Measurements from ENCODE around the gene MLPH. TPM values are rescaled to one million over a fixed set of nuclear protein-coding genes. Genes with fewer than 3 reads are reported as not detected.
"Not testable (repeated sequence)": the region's sequence is repeated elsewhere in the genome, so short reads cannot be mapped to it uniquely, and the experiment has no call there.

The MLPH gene
- total RNA-seq, 1 experiment from 2014 or later: 27.1 TPM

DNA sequence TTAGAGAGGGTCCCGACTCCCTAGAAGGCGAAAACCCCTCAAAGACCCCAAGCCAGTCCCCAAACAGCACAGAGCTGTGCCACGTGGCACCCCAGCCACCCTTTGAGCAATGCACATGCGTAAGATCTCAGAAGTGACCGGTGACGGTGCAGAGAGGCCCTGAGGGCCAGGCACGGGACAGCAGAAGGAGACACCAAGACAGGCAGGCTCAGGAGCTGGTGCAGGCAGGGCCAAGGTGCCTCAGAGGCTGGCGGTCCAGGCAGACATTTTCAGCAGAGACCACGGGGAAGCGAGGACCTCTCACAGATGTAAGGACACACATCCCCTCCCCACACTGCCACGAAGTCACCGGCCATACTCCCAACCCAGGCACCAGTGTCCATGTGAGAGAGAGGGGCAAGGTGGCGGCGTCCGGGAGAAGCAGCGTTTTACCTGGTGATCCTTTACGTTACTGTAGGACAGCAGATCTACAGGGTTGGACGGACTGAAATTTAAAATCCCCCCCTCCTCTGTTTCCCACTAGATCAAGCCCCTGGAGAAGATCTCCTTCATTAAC is 105.5 kb downstream of the MLPH start:
- H3K36me3 Mint-ChIP-seq (ENCODE audit: insufficient read depth, unreplicated experiment): no peaks in the 10 kb centered on the region
- H3K9me3 Mint-ChIP-seq (ENCODE audit: unreplicated experiment): no peaks in the 10 kb centered on the region
- BruUV-seq (replicated peaks): no TSS peak
- intact Hi-C loops (cut with micrococcal nuclease): loop anchor here (5.0 kb wide), 1 partner anchor 65 kb away; no protein-coding TSS in a partner anchor
- TF ChIP-seq, protein P1, sequence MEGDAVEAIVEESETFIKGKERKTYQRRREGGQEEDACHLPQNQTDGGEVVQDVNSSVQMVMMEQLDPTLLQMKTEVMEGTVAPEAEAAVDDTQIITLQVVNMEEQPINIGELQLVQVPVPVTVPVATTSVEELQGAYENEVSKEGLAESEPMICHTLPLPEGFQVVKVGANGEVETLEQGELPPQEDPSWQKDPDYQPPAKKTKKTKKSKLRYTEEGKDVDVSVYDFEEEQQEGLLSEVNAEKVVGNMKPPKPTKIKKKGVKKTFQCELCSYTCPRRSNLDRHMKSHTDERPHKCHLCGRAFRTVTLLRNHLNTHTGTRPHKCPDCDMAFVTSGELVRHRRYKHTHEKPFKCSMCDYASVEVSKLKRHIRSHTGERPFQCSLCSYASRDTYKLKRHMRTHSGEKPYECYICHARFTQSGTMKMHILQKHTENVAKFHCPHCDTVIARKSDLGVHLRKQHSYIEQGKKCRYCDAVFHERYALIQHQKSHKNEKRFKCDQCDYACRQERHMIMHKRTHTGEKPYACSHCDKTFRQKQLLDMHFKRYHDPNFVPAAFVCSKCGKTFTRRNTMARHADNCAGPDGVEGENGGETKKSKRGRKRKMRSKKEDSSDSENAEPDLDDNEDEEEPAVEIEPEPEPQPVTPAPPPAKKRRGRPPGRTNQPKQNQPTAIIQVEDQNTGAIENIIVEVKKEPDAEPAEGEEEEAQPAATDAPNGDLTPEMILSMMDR (IDR thresholded peaks at IDR 0.05; ENCODE audit: unreplicated experiment): no peak
- no peak overlapping the region for H3K4me3 Mint-ChIP-seq (ENCODE audit: unreplicated experiment)
- H3K27ac Mint-ChIP-seq (ENCODE audit: low read depth, unreplicated experiment): no peak overlapping the region
- CTCF ChIA-PET: interaction anchor here (0.7 to 4.4 kb wide), 4 partner anchors 20 to 251 kb away, joined by 3 to 18 read pairs (median 3); no protein-coding TSS in a partner anchor
- no peaks in the 10 kb centered on the region for H3K27me3 Mint-ChIP-seq (ENCODE audit: insufficient read depth, unreplicated experiment)
- POLR2A ChIA-PET: interaction anchor here (0.6 to 0.9 kb wide), 3 partner anchors 70 to 506 kb away, joined by 3 to 4 read pairs (median 3); no protein-coding TSS in a partner anchor
- H3K4me1 Mint-ChIP-seq (ENCODE audit: insufficient read depth, unreplicated experiment): peaks cover 13% of the 10 kb centered on the region
- no peak for DNase-seq (ENCODE audit: unreplicated experiment)

DNA sequence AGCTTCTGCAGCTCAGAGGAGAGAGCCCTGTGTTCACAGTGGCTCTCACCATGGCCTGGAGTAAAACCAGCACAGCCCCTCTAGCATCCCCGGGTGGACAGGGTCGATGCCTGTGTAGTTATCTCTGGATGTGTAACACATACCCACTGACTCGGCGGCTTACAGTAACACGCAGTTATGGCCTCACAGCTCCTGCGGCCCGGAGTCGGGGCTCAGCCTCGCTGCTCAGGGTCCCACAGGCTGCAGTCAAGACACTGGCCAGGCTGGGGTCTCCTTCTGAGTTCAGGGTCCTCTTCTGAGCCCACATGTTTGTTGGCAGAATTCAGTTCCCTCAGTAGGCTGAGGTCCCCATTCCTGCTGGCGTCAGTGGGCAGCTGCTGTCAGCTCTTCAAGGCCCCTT is 106.0 kb downstream of the MLPH start:
- no peak for DNase-seq (ENCODE audit: unreplicated experiment)
- no peaks in the 10 kb centered on the region for H3K36me3 Mint-ChIP-seq (ENCODE audit: insufficient read depth, unreplicated experiment)
- H3K27me3 Mint-ChIP-seq (ENCODE audit: insufficient read depth, unreplicated experiment): no peaks in the 10 kb centered on the region
- TF ChIP-seq, protein P1 (IDR thresholded peaks at IDR 0.05; ENCODE audit: unreplicated experiment): no peak
- ChIA-PET CTCF (interaction anchor here (0.8 to 4.4 kb wide), 4 partner anchors 20 to 152 kb away, joined by 3 to 18 read pairs (median 3); no protein-coding TSS in a partner anchor), POLR2A (interaction anchor here (0.9 kb wide), 1 partner anchor 100 kb away, joined by 3 read pairs; no protein-coding TSS in a partner anchor)
- no peak overlapping the region for H3K27ac Mint-ChIP-seq (ENCODE audit: low read depth, unreplicated experiment)
- no peaks in the 10 kb centered on the region for H3K9me3 Mint-ChIP-seq (ENCODE audit: unreplicated experiment)
- peaks cover 13% of the 10 kb centered on the region for H3K4me1 Mint-ChIP-seq (ENCODE audit: insufficient read depth, unreplicated experiment)
- BruUV-seq (replicated peaks): no TSS peak
- H3K4me3 Mint-ChIP-seq (ENCODE audit: unreplicated experiment): no peak overlapping the region
- intact Hi-C loops (cut with micrococcal nuclease): loop anchor here (5.0 kb wide), 1 partner anchor 64 kb away; no protein-coding TSS in a partner anchor

DNA sequence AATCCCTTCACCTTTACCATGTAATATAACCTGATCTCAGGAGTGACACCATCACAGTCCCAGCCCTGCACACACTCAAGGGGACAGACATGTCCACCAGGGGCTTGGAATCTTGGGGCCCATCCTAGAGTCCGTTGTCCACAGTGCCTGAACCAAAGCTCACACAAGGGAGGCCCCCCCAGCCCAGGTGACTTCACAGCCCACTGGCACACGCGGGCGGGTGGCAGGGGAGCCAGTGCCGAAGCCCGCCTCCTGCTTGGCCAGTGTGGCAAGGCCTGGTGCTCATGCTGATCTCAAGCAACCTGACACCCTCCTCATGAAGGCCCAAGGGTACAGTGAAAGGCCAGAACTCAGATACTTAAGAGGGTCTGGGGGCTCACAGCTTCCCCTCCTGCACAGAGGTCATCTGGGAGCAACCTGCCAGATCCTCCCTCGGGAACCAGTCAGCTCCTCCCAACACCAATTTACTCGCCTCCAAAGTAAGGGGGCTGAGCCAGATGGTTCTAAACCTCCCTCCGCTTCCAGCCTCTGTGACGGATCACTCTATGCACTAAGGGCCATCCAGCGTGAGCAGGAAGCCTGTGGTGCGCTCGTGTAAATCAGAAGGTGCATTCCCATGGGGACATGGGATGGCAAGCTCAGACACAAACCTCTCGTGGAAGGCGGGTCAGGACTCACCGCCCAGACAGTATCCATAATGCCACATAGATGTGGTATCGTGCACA is 106.7 kb downstream of the MLPH start:
- Mint-ChIP-seq H3K27ac (ENCODE audit: low read depth, unreplicated experiment) (no peak overlapping the region), H3K27me3 (ENCODE audit: insufficient read depth, unreplicated experiment) (no peaks in the 10 kb centered on the region), H3K36me3 (ENCODE audit: insufficient read depth, unreplicated experiment) (no peaks in the 10 kb centered on the region), H3K9me3 (ENCODE audit: unreplicated experiment) (no peaks in the 10 kb centered on the region), H3K4me3 (ENCODE audit: unreplicated experiment) (no peak overlapping the region), H3K4me1 (ENCODE audit: insufficient read depth, unreplicated experiment) (peaks cover 13% of the 10 kb centered on the region)
- no peak for DNase-seq (ENCODE audit: unreplicated experiment)
- TF ChIP-seq, protein P1 (IDR thresholded peaks at IDR 0.05; ENCODE audit: unreplicated experiment): no peak
- CTCF ChIA-PET: interaction anchor here (0.6 to 0.8 kb wide), 2 partner anchors 21 to 129 kb away, joined by 3 read pairs; no protein-coding TSS in a partner anchor
- no TSS peak for BruUV-seq (replicated peaks)
- intact Hi-C loops (cut with micrococcal nuclease): loop anchor here (5.0 kb wide), 1 partner anchor 64 kb away; no protein-coding TSS in a partner anchor
- POLR2A ChIA-PET: no interaction called here

DNA sequence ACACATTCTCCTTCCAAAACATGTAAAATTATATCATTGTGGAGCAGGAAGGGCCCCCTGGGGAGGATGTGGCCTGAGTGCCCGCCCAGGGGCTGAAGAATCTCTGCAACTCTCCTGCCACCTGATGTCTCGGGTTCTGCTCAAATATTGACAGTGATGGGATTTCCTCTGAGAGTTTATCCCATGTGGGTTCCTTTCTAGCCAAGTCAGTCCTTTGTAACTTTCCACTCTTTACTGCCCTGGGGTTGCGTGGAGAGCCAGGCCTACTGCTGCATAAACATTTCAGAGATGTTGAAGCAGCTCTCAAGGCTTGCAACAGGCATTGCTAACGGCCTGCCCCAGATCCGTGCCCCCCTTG is 107.4 kb downstream of the MLPH start:
- ChIA-PET CTCF (no interaction called here), POLR2A (no interaction called here)
- no TSS peak for BruUV-seq (replicated peaks)
- Mint-ChIP-seq H3K4me1 (ENCODE audit: insufficient read depth, unreplicated experiment) (peaks cover 13% of the 10 kb centered on the region), H3K4me3 (ENCODE audit: unreplicated experiment) (no peak overlapping the region), H3K27me3 (ENCODE audit: insufficient read depth, unreplicated experiment) (no peaks in the 10 kb centered on the region), H3K27ac (ENCODE audit: low read depth, unreplicated experiment) (no peak overlapping the region), H3K9me3 (ENCODE audit: unreplicated experiment) (no peaks in the 10 kb centered on the region), H3K36me3 (ENCODE audit: insufficient read depth, unreplicated experiment) (no peaks in the 10 kb centered on the region)
- TF ChIP-seq, protein P1 (IDR thresholded peaks at IDR 0.05; ENCODE audit: unreplicated experiment): no peak
- no peak for DNase-seq (ENCODE audit: unreplicated experiment)
- intact Hi-C loops (cut with micrococcal nuclease): loop anchor here (5.0 kb wide), 1 partner anchor 63 kb away; no protein-coding TSS in a partner anchor

DNA sequence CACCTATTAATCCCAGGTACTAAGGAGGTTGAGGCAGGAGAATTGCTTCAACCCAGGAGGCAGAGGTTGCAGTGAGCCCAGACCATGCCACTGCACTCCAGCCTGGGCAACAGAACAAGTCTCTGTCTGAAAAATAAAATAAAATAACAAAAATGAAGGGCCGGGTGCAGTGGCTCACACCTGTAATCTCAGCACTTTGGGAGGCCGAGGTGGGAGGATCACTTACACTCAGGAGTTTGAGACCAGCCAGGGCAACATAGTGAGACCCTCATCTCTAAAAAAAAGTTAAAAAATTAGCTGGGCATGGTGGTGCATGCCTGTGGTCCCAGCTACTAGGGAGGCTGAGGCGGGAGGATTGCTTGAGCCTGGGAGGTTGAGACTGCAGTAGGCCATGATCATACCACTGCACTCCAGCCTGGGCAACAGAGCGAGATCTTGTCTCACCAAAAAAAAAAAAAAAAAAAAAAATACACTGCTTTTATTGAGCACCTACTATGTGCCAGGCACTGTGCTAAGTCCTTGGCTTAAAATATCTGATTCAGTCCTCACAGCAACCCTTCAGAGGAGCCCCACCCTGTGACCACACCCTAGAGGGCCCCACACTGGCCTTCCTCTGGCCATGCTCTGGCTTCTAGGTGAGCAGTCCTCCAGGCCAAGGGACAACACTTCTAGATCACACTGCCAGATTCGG is 108.9 kb downstream of the MLPH start:
- intact Hi-C loops (cut with micrococcal nuclease); H3K9me3 Mint-ChIP-seq (ENCODE audit: unreplicated experiment); BruUV-seq (replicated peaks); H3K36me3 Mint-ChIP-seq (ENCODE audit: insufficient read depth, unreplicated experiment); H3K4me3 Mint-ChIP-seq (ENCODE audit: unreplicated experiment); H3K27me3 Mint-ChIP-seq (ENCODE audit: insufficient read depth, unreplicated experiment); H3K4me1 Mint-ChIP-seq (ENCODE audit: insufficient read depth, unreplicated experiment); DNase-seq (ENCODE audit: unreplicated experiment); H3K27ac Mint-ChIP-seq (ENCODE audit: low read depth, unreplicated experiment): not testable (repeated sequence)
- ChIA-PET POLR2A (interaction anchor here (0.6 kb wide), 1 partner anchor 67 kb away, joined by 3 read pairs; no protein-coding TSS in a partner anchor), CTCF (interaction anchor here (0.6 kb wide), 1 partner anchor 862 kb away, joined by 3 read pairs; no protein-coding TSS in a partner anchor)
